Body of pancreas (tissue), 4 donors: ENCODE measurements around the gene IFT81. TPM values are rescaled to one million over a fixed set of nuclear protein-coding genes. Genes with fewer than 3 reads are reported as not detected.

Experiments used
- ATAC-seq: fragments of 150-250 bp; one replicate; pipeline ENCODE4 v1.9.1; 2016
- DNase-seq, 4 donors: peaks; one replicate each; pipeline ENCODE4 v3.0.0-alpha.2; 2019
- H3K27ac ChIP-seq, 4 donors: fragments of 200-600 bp; sonication (generic); 1 replicate in 3 of 4; 2 replicates in 1 of 4; pipeline versions ENCODE4 v1.5.1 to v1.6.1; 2016 to 2019; ENCODE audit warnings: mild to moderate bottlenecking in 1 of 4, mixed read lengths in 1 of 4, moderate library complexity in 1 of 4
- H3K27me3 ChIP-seq, 2 donors: fragments of 200-600 bp; sonication (generic); one replicate each; pipeline ENCODE4 v1.6.0; 2016; ENCODE audit warnings: mild to moderate bottlenecking in 1 of 2
- H3K36me3 ChIP-seq, 2 donors: fragments of 200-600 bp; sonication (generic); replicated peaks in 1 of 2; 2 replicates each; pipeline ENCODE4 v1.5.1; 2016; ENCODE audit warnings: low read depth in 2 of 2; ENCODE audit not compliant: insufficient read depth in 1 of 2
- H3K4me1 ChIP-seq: fragments of 200-600 bp; sonication (generic); one replicate; pipeline ENCODE4 v1.6.0; 2016
- H3K4me3 ChIP-seq, 2 donors: fragments of 200-600 bp; sonication (generic); 1 replicate in 1 of 2; 2 replicates in 1 of 2; pipeline ENCODE4 v1.5.1; 2016 to 2019
- H3K9me3 ChIP-seq, 3 donors: fragments of 200-600 bp; sonication (generic); 1 replicate in 2 of 3; 2 replicates in 1 of 3; pipeline ENCODE4 v1.5.1; 2016
- POLR2A ChIP-seq, 3 donors: fragments of 450-650 bp; IDR thresholded peaks; one replicate each; pipeline ENCODE4 v1.6.1; 2016; ENCODE audit warnings: antibody characterized with exemption in 3 of 3, mild to moderate bottlenecking in 2 of 3
- WGBS, 2 donors: methylation state at CpG; one replicate each; pipeline ENCODE4 v1.1.5; 2017; 5-methylcytosine and 5-hydroxymethylcytosine counted together
- intact Hi-C: fragments of 100-400 bp; cut with DNase I; formaldehyde crosslinking; loops from one replicate; pipeline ENCODE4 v1.15.1; 2023
- total RNA-seq, 2 donors: library from RNA; depleted of rRNA; stranded (reverse); fragments of >200 nt; gene quantifications; one replicate each; pipeline ENCODE4 v1.1.0, GENCODE V29; 2016
- TF ChIP-seq, protein P1 (sequence below), 7 experiments: fragments of 450-650 bp in 4 of 7; fragments of 200-600 bp in 3 of 7; sonication (generic) in 3 of 7; IDR thresholded peaks; one replicate each; pipeline ENCODE4 v1.5.1; 2016 to 2019; ENCODE audit warnings: antibody characterized with exemption in 7 of 7

IFT81 gene
- total RNA-seq, 2 donors from 2014 or later: 5.2 to 6.3 TPM

DNA sequence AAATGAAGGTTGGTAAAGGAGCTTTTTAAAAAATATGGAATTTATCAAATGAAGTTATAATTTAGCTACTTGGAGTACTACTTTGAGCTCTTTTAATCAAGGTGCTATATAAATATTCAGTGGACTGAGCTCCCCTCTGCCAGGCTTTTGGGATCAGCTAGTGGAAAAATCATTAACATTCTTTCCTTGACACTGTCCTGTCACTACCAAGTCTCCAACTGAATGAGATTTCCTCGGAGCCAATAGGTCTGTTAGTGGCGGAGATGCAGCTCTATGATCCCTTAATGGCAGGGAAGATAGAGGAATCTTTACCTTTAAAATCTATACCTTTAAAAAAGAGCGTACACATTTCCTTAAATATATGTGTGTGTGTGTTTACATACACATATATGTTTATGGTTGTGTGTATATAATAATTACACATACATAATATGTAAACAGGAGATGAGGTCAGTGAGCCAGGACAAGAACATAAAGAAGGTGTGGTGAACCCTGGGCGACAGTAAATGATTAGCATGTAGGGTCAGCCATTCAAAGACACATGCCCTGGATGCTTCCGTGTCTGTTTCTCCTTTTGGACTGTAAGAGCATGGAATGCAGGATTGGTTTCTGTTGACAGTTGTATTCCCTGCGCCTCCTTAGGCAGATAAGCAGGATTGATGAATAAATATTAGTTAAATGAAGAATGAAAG is 109.2 kb downstream of the IFT81 start:
- intact Hi-C loops: no loop called here
- Histone ChIP-seq H3K4me1 (peaks cover 16% of the 10 kb centered on the region), H3K9me3 (no peaks in the 10 kb centered on the region), H3K27me3 (no peaks in the 10 kb centered on the region), H3K4me3 (no peak overlapping the region), H3K36me3 (no peaks in the 10 kb centered on the region), H3K27ac (no peak overlapping the region)
- ATAC-seq: no peak
- TF ChIP-seq POLR2A (IDR thresholded peaks at IDR 0.05): no peak
- TF ChIP-seq, protein P1, sequence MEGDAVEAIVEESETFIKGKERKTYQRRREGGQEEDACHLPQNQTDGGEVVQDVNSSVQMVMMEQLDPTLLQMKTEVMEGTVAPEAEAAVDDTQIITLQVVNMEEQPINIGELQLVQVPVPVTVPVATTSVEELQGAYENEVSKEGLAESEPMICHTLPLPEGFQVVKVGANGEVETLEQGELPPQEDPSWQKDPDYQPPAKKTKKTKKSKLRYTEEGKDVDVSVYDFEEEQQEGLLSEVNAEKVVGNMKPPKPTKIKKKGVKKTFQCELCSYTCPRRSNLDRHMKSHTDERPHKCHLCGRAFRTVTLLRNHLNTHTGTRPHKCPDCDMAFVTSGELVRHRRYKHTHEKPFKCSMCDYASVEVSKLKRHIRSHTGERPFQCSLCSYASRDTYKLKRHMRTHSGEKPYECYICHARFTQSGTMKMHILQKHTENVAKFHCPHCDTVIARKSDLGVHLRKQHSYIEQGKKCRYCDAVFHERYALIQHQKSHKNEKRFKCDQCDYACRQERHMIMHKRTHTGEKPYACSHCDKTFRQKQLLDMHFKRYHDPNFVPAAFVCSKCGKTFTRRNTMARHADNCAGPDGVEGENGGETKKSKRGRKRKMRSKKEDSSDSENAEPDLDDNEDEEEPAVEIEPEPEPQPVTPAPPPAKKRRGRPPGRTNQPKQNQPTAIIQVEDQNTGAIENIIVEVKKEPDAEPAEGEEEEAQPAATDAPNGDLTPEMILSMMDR (IDR thresholded peaks at IDR 0.05): no peak
- no peak for DNase-seq
- 82% methylated on average over 6 of the region's 6 CpGs for WGBS, 2 donors

DNA sequence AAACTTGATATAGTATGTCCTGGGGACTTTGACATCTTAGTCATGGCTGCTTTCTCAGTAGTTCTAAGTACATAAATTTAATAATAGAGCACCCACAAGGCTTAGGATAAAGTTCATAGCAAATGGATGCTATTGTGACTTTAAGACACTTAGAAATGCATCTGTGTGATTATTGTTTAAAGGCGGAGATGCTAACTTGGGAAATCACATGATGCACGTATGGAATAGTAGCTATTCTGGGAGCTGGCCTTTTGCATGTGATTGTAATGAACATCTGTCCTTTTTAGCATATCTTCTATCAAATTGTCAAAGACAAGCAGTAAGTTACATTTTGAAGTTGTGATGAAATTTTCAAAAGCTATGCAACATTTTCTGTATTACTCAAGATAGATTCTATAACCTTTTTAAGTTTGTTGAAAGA is 110.2 kb downstream of the IFT81 start:
- H3K9me3 ChIP-seq: no peaks in the 10 kb centered on the region
- DNase-seq (no peak), ATAC-seq (no peak)
- no peaks in the 10 kb centered on the region for H3K27me3 ChIP-seq
- H3K4me1 ChIP-seq: peaks cover 16% of the 10 kb centered on the region
- TF ChIP-seq POLR2A (IDR thresholded peaks at IDR 0.05): no peak
- TF ChIP-seq, protein P1 (IDR thresholded peaks at IDR 0.05): no peak
- peak overlapping the region in 2 of 4 donors; percentile 46 to 73 for H3K27ac ChIP-seq
- no peak overlapping the region for H3K4me3 ChIP-seq
- WGBS, 2 donors: 19 to 37% methylated on average over 2 of the region's 2 CpGs
- no peaks in the 10 kb centered on the region for H3K36me3 ChIP-seq
- intact Hi-C loops: no loop called here

DNA sequence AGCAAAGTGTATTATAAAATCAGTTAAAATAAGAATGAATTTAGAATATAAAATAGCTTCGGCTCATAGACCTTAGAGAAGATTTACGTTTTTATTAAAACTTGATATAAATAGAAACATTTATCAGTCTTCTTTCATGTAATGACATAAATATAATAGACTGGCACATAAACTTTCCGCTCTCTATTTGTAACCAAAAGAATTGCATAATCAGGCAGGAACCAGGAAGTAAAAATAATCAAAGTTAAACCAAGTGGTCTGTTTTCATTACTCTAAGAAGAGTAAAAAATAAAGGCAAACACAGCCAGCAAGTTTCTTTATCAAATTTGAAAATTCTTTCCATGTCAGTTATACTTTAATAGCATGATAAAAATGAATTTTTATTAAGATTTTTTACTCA is 110.6 kb downstream of the IFT81 start:
- Histone ChIP-seq H3K4me1 (peaks cover 16% of the 10 kb centered on the region), H3K9me3 (no peaks in the 10 kb centered on the region), H3K27ac (peak overlapping the region in 2 of 4 donors; percentile 46 to 73), H3K36me3 (no peaks in the 10 kb centered on the region), H3K27me3 (no peaks in the 10 kb centered on the region), H3K4me3 (no peak overlapping the region)
- no peak for TF ChIP-seq POLR2A (IDR thresholded peaks at IDR 0.05)
- TF ChIP-seq, protein P1 (IDR thresholded peaks at IDR 0.05): no peak
- intact Hi-C loops: no loop called here
- ATAC-seq (peak; percentile 88), DNase-seq (no peak)
- WGBS, 2 donors: 4 to 8% methylated on average over 3 of the region's 3 CpGs

DNA sequence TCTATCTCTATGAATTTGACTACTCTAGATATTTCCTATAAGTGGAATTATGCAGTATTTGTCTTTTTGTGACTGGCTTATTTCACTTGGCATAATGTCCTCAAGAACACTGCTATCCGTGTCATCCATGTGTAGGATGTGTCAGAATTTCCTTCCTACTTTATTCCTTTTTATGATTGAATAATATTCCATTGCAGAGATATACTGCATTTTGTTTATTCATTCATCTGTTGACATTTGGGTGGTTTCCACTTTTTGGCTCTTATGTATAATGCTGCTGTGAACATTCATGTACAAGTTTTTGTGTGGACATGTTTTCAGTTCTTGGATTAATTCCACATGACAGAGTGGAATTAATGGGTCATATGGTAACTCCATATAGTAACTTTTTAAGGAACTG is 111.2 kb downstream of the IFT81 start:
- intact Hi-C loops: no loop called here
- Histone ChIP-seq H3K4me1 (peaks cover 16% of the 10 kb centered on the region), H3K27me3 (no peaks in the 10 kb centered on the region), H3K27ac (peak overlapping the region in 2 of 4 donors; percentile 46 to 73), H3K36me3 (no peaks in the 10 kb centered on the region), H3K9me3 (no peaks in the 10 kb centered on the region), H3K4me3 (no peak overlapping the region)
- 79 to 93% methylated on average over 1 of the region's 1 CpG for WGBS, 2 donors
- DNase-seq (no peak), ATAC-seq (no peak)
- TF ChIP-seq POLR2A (IDR thresholded peaks at IDR 0.05): no peak
- TF ChIP-seq, protein P1 (IDR thresholded peaks at IDR 0.05): no peak

DNA sequence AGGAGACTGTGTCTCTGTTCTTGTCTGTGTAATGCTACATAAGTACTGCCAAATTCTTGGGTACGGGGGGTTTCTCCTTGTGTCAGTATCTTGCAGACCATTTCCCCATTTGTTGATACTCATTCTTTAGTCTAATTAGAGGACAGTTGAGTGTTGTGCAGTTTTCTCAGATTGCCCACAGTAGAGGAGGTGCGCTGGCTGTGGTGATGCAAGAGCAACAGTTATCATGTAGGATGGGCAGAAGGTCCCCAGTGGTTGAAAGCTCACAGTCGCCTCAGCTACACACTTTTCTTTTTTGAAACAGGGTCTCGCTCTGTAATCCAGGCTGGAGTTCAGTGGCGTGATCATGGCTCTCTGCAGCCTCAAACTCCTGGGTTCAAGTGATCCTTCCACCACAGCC is 119.1 kb downstream of the IFT81 start:
- intact Hi-C loops: no loop called here
- DNase-seq: no peak
- no peak for TF ChIP-seq POLR2A (IDR thresholded peaks at IDR 0.05)
- TF ChIP-seq, protein P1 (IDR thresholded peaks at IDR 0.05): no peak
- ATAC-seq: no peak
- no peaks in the 10 kb centered on the region for H3K36me3 ChIP-seq
- no peak overlapping the region for H3K4me3 ChIP-seq
- peaks cover 23% of the 10 kb centered on the region for H3K4me1 ChIP-seq
- no peaks in the 10 kb centered on the region for H3K27me3 ChIP-seq
- H3K9me3 ChIP-seq: no peaks in the 10 kb centered on the region
- 90 to 95% methylated on average over 5 of the region's 5 CpGs for WGBS, 2 donors
- no peak overlapping the region for H3K27ac ChIP-seq
